A549 (cell line): ENCODE data around the gene GLRA3. TPM values are rescaled to one million over a fixed set of nuclear protein-coding genes. Genes with fewer than 3 reads are reported as not detected.
A peak's percentile ranks its signal among the peaks of the same experiment; 100 is the strongest.

Experiments
- ATAC-seq, 2 experiments: fragments of 200-7000 bp in 1 of 2; fragments of >200 bp in 1 of 2; cut with Nextera tagmentation in 1 of 2; cut with Tn5 transposase in 1 of 2; 3 replicates each; pipeline versions ENCODE4 v1.8.0 to v1.9.1; 2018 to 2020; ENCODE audit warnings: mild to moderate bottlenecking in 1 of 2, moderate library complexity in 1 of 2
- CTCF ChIA-PET: fragments of 300-600 bp; sonication (Branson Sonifier 250); formaldehyde crosslinking; extraction: SDS; loops from one replicate; lab custom pipeline; 2021; ENCODE audit warnings: antibody characterized with exemption, inconsistent platforms; lab: Yijun Ruan, JAX
- POLR2A ChIA-PET: fragments of 350-600 bp; formaldehyde crosslinking; extraction: SDS; loops from one replicate; lab custom pipeline; 2021; ENCODE audit warnings: antibody characterized with exemption, inconsistent platforms; lab: Yijun Ruan, JAX
- DNase-seq, 2 experiments: peaks; one replicate each; pipeline versions ENCODE4 v3.0.0 to v3.0.0-alpha.2; 2011 to 2016; ENCODE audit warnings: low read depth in 1 of 2, low spot score in 1 of 2
- FAIRE-seq: peaks from 2 replicates; lab custom pipeline; 2011; peaks lifted over from hg19 to GRCh38; lab: Jason Lieb, UNC
- H3K27ac ChIP-seq, 2 experiments: fragments of >200 bp; sonication (Bioruptor Twin); formaldehyde crosslinking; 3 replicates each; pipeline ENCODE4 v1.5.1; 2016 to 2017
- H3K4me1 ChIP-seq: fragments of >200 bp; sonication (Bioruptor Twin); formaldehyde crosslinking; 3 replicates; pipeline ENCODE4 v1.6.1; 2016
- H3K4me2 ChIP-seq: fragments of >200 bp; sonication (Bioruptor Twin); formaldehyde crosslinking; 3 replicates; pipeline ENCODE4 v1.6.1; 2016
- H3K4me3 ChIP-seq: fragments of >200 bp; sonication (Bioruptor Twin); formaldehyde crosslinking; 3 replicates; pipeline ENCODE4 v1.5.1; 2016
- H3K9me3 ChIP-seq: fragments of >200 bp; sonication (Bioruptor Twin); formaldehyde crosslinking; 3 replicates; pipeline ENCODE4 v1.6.1; 2016
- BCL3 ChIP-seq: fragments of >200 bp; sonication (Bioruptor Twin); formaldehyde crosslinking; IDR thresholded peaks from 3 replicates; pipeline ENCODE4 v1.6.1; 2016
- CBX2 ChIP-seq: fragments of 200-600 bp; sonication (generic); IDR thresholded peaks from 2 replicates; pipeline ENCODE4 v1.6.1; 2016; ENCODE audit warnings: low read depth, mild to moderate bottlenecking, borderline replicate concordance
- CEBPB ChIP-seq, 2 experiments: fragments of >200 bp in 1 of 2; sonication (Bioruptor Twin) in 1 of 2; formaldehyde crosslinking in 1 of 2; IDR thresholded peaks; 2 replicates each; pipeline ENCODE4 v1.6.1; 2012 to 2016
- CHD2 ChIP-seq: fragments of 150-350 bp; IDR thresholded peaks from 2 replicates; pipeline ENCODE4 v1.6.1; 2014; ENCODE audit warnings: low read length; ENCODE audit not compliant: partially characterized antibody
- CHD4 ChIP-seq: fragments of 200-600 bp; sonication (generic); IDR thresholded peaks from 2 replicates; pipeline ENCODE4 v1.6.1; 2016; ENCODE audit warnings: antibody characterized with exemption, mild to moderate bottlenecking, borderline replicate concordance
- EHF ChIP-seq: fragments of 250-450 bp; sonication (Bioruptor Pico); IDR thresholded peaks from 2 replicates; pipeline ENCODE4 v1.5.0; 2020; ENCODE audit warnings: mild to moderate bottlenecking
- FOSL2 ChIP-seq, 2 experiments: fragments of 450-650 bp in 1 of 2; fragments of >200 bp in 1 of 2; sonication (Bioruptor Twin) in 1 of 2; formaldehyde crosslinking; IDR thresholded peaks; 2 replicates each; pipeline versions ENCODE4 v1.5.0 to v1.6.1; 2016 to 2020; ENCODE audit warnings: mild to moderate bottlenecking in 1 of 2, moderate library complexity in 1 of 2
- GATA3 ChIP-seq: IDR thresholded peaks from 2 replicates; pipeline ENCODE4 v1.6.1; 2012; ENCODE audit warnings: borderline replicate concordance
- HEYL ChIP-seq: fragments of 250-450 bp; sonication (Bioruptor Pico); IDR thresholded peaks from 2 replicates; pipeline ENCODE4 v1.8.0; 2021; ENCODE audit warnings: mild to moderate bottlenecking, moderate library complexity
- HOXA7 ChIP-seq: fragments of 250-450 bp; sonication (Bioruptor Pico); IDR thresholded peaks from 2 replicates; pipeline ENCODE4 v1.5.0; 2020; ENCODE audit warnings: mild to moderate bottlenecking, moderate library complexity
- HOXB13 ChIP-seq: fragments of 250-450 bp; sonication (Bioruptor Pico); IDR thresholded peaks from 2 replicates; pipeline ENCODE4 v1.5.0; 2020; ENCODE audit warnings: low read depth, mild to moderate bottlenecking, moderate library complexity
- MAFK ChIP-seq: fragments of 450-650 bp; IDR thresholded peaks from 2 replicates; pipeline ENCODE4 v1.6.1; 2014; ENCODE audit not compliant: partially characterized antibody
- MYC ChIP-seq: IDR thresholded peaks from 2 replicates; pipeline ENCODE4 v1.6.1; 2012; ENCODE audit warnings: mild to moderate bottlenecking, inconsistent platforms, low read length, improper control_type of control experiment, borderline replicate concordance
- NFE2L2 ChIP-seq: fragments of 150-350 bp; conservative IDR thresholded peaks from 2 replicates; pipeline ENCODE4 v1.6.1; 2014; ENCODE audit warnings: low read length
- POLR2AphosphoS2 ChIP-seq: conservative IDR thresholded peaks from 2 replicates; pipeline ENCODE4 v1.6.1; 2012; ENCODE audit warnings: low read length, improper control_type of control experiment, inconsistent platforms
- RARB ChIP-seq: fragments of 250-450 bp; sonication (Bioruptor Pico); IDR thresholded peaks from 2 replicates; pipeline ENCODE4 v1.8.0; 2021; ENCODE audit warnings: mild to moderate bottlenecking, moderate library complexity
- SREBF2 ChIP-seq: fragments of 450-650 bp; IDR thresholded peaks from 2 replicates; pipeline ENCODE4 v1.6.1; 2014; ENCODE audit warnings: mild to moderate bottlenecking, moderate library complexity
- USF2 ChIP-seq: fragments of 450-650 bp; IDR thresholded peaks from 2 replicates; pipeline ENCODE4 v1.6.1; 2014; ENCODE audit warnings: antibody characterized with exemption
- ZC3H11A ChIP-seq: fragments of 450-650 bp; IDR thresholded peaks from 2 replicates; pipeline ENCODE4 v1.6.1; 2014; ENCODE audit warnings: antibody characterized with exemption, mild to moderate bottlenecking
- WGBS: methylation state at CpG from one replicate; pipeline ENCODE4 v1.1.6; 2017; ENCODE audit errors: missing lambda C conversion rate; 5-methylcytosine and 5-hydroxymethylcytosine counted together
- polyA plus RNA-seq, 4 experiments: library from polyadenylated mRNA; depleted of rRNA in 3 of 4; stranded (reverse); fragments of >200 nt; fragmentation: RNase III in 1 of 4; extraction: RNeasy Plus Mini Kit Qiagen cat#74134 plus additional on column Dnase treatment in 1 of 4; gene quantifications; 2 replicates in 3 of 4; 3 replicates in 1 of 4; pipeline ENCODE4 v1.2.3, GENCODE V29; 2011 to 2017
- TF ChIP-seq, protein P1 (sequence below): fragments of >200 bp; sonication (Bioruptor Twin); formaldehyde crosslinking; IDR thresholded peaks from 2 replicates; pipeline ENCODE4 v1.6.1; 2016
- TF ChIP-seq, protein P2 (sequence below): fragments of 200-600 bp; sonication (generic); IDR thresholded peaks from 2 replicates; pipeline ENCODE4 v1.6.1; 2016; ENCODE audit warnings: antibody characterized with exemption, mild to moderate bottlenecking, moderate library complexity
- TF ChIP-seq, protein P3 (sequence below): IDR thresholded peaks from 2 replicates; pipeline ENCODE4 v1.6.1; 2012

GLRA3 gene
- polyA plus RNA-seq, 2 of the 4 experiments (the other 2 are of a cell fraction) = 0.01 to 0.04 TPM

DNA sequence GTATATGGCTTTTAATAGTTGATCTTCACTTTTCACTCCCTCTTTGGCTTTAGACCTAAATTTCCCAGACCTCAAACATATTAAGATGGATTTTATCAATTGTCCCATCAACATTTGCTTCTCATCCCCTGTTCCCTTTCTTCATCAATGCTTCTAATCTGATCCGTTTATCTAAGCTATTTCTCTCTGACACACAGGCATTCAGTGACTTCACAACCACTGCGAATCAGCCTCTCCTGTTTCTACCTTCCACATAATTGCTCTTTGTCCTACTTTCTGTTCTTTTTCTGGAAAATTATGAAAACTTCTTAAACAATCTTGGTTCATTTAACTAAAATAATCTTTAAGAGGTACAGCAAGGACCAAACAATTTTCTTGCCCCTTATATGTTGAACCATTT is 115.2 kb downstream of the GLRA3 start:
- Histone ChIP-seq H3K27ac (peak overlapping the region; percentile 74 to 78), H3K4me3 (no peak overlapping the region), H3K9me3 (no peaks in the 10 kb centered on the region), H3K4me2 (peak overlapping the region; percentile 78), H3K4me1 (peaks cover 49% of the 10 kb centered on the region)
- TF ChIP-seq HOXA7 (CRISPR knock-in tag) (no peak), BCL3 (no peak), RARB (CRISPR knock-in tag) (no peak), ZC3H11A (no peak), MYC (no peak), MAFK (no peak), CHD4 (no peak), USF2 (no peak), GATA3 (no peak), FOSL2 (IDR thresholded peaks at IDR 0.05) (no peak), FOSL2 (CRISPR knock-in tag; IDR thresholded peaks at IDR 0.05) (no peak), EHF (CRISPR knock-in tag) (no peak), CHD2 (no peak), POLR2AphosphoS2 (no peak), HEYL (no peak)
- TF ChIP-seq, protein P1, sequence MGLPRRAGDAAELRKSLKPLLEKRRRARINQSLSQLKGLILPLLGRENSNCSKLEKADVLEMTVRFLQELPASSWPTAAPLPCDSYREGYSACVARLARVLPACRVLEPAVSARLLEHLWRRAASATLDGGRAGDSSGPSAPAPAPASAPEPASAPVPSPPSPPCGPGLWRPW = no peak
- TF ChIP-seq, protein P2, sequence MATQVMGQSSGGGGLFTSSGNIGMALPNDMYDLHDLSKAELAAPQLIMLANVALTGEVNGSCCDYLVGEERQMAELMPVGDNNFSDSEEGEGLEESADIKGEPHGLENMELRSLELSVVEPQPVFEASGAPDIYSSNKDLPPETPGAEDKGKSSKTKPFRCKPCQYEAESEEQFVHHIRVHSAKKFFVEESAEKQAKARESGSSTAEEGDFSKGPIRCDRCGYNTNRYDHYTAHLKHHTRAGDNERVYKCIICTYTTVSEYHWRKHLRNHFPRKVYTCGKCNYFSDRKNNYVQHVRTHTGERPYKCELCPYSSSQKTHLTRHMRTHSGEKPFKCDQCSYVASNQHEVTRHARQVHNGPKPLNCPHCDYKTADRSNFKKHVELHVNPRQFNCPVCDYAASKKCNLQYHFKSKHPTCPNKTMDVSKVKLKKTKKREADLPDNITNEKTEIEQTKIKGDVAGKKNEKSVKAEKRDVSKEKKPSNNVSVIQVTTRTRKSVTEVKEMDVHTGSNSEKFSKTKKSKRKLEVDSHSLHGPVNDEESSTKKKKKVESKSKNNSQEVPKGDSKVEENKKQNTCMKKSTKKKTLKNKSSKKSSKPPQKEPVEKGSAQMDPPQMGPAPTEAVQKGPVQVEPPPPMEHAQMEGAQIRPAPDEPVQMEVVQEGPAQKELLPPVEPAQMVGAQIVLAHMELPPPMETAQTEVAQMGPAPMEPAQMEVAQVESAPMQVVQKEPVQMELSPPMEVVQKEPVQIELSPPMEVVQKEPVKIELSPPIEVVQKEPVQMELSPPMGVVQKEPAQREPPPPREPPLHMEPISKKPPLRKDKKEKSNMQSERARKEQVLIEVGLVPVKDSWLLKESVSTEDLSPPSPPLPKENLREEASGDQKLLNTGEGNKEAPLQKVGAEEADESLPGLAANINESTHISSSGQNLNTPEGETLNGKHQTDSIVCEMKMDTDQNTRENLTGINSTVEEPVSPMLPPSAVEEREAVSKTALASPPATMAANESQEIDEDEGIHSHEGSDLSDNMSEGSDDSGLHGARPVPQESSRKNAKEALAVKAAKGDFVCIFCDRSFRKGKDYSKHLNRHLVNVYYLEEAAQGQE = no peak
- WGBS = 12% methylated on average over 2 of the region's 2 CpGs
- POLR2A ChIA-PET = interaction anchor here (2.5 kb wide), 1 partner anchor 191 kb away, joined by 7 read pairs; the partner anchor contains the start of gene HPGD
- CTCF ChIA-PET = interaction anchor here (0.8 to 1.8 kb wide), 9 partner anchors 14 to 350 kb away, joined by 3 to 7 read pairs (median 4); no protein-coding TSS in a partner anchor
- FAIRE-seq (no peak), DNase-seq (no peak), ATAC-seq (peak; percentile 54 to 71; a peak in 3 of 6 replicates)

- ATAC-seq = peak in 1 of 2 experiments; percentile 60; a peak in 2 of 6 replicates
- TF ChIP-seq CBX2 = no peak
- no peak for TF ChIP-seq SREBF2
- TF ChIP-seq, protein P3, sequence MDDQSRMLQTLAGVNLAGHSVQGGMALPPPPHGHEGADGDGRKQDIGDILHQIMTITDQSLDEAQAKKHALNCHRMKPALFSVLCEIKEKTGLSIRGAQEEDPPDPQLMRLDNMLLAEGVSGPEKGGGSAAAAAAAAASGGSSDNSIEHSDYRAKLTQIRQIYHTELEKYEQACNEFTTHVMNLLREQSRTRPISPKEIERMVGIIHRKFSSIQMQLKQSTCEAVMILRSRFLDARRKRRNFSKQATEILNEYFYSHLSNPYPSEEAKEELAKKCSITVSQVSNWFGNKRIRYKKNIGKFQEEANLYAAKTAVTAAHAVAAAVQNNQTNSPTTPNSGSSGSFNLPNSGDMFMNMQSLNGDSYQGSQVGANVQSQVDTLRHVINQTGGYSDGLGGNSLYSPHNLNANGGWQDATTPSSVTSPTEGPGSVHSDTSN = no peak
- TF ChIP-seq CEBPB (IDR thresholded peaks at IDR 0.05) = no peak
- TF ChIP-seq NFE2L2 = no peak
- no peak for TF ChIP-seq CHD4
- no peak for TF ChIP-seq HOXB13 (CRISPR knock-in tag)
- TF ChIP-seq, protein P2 = no peak
- 23% methylated on average over 2 of the region's 2 CpGs for WGBS
- Histone ChIP-seq H3K9me3 (no peaks in the 10 kb centered on the region), H3K4me2 (peak overlapping the region; percentile 78), H3K27ac (peak overlapping the region; percentile 74 to 78), H3K4me3 (no peak overlapping the region), H3K4me1 (peaks cover 55% of the 10 kb centered on the region)
- CTCF ChIA-PET = interaction anchor here (0.8 to 1.4 kb wide), 6 partner anchors 13 to 349 kb away, joined by 3 to 4 read pairs (median 3); no protein-coding TSS in a partner anchor
- no peak for FAIRE-seq
- POLR2A ChIA-PET = interaction anchor here (2.5 kb wide), 1 partner anchor 191 kb away, joined by 7 read pairs; the partner anchor contains the start of gene HPGD
- no peak for DNase-seq
Observed at GRCh38 chr4:174713181-174713580, 115.9 kb downstream of the GLRA3 start.
